AG04449 (cell line): ENCODE data around the gene TMEM72.
A peak's percentile ranks its signal among the peaks of the same experiment; 100 is the strongest.

Source experiments
- CTCF ChIA-PET: fragments of 350-600 bp; formaldehyde crosslinking; extraction: SDS; loops from one replicate; lab custom pipeline; 2021; ENCODE audit warnings: antibody characterized with exemption; lab: Yijun Ruan, JAX
- POLR2A ChIA-PET: fragments of 400-600, 350-600 bp; formaldehyde crosslinking; extraction: SDS; loops from one replicate; lab custom pipeline; 2020; ENCODE audit warnings: antibody characterized with exemption, inconsistent platforms; lab: Yijun Ruan, JAX
- DNase-seq: peaks from one replicate; pipeline ENCODE4 v3.0.0-alpha.2; 2010; ENCODE audit warnings: low read depth, low spot score
- H3K4me3 ChIP-seq: 2 replicates; pipeline ENCODE4 v1.5.1; 2011; ENCODE audit warnings: low read depth, mild to moderate bottlenecking, control low read depth, low read length
- TF ChIP-seq, protein P1 (sequence below): IDR thresholded peaks from one replicate; pipeline ENCODE4 v1.5.1; 2011; ENCODE audit warnings: mild to moderate bottlenecking, moderate library complexity, low read length, control low read depth, inconsistent platforms; ENCODE audit not compliant: insufficient read depth; ENCODE audit errors: missing control alignments

TMEM72 gene

DNA sequence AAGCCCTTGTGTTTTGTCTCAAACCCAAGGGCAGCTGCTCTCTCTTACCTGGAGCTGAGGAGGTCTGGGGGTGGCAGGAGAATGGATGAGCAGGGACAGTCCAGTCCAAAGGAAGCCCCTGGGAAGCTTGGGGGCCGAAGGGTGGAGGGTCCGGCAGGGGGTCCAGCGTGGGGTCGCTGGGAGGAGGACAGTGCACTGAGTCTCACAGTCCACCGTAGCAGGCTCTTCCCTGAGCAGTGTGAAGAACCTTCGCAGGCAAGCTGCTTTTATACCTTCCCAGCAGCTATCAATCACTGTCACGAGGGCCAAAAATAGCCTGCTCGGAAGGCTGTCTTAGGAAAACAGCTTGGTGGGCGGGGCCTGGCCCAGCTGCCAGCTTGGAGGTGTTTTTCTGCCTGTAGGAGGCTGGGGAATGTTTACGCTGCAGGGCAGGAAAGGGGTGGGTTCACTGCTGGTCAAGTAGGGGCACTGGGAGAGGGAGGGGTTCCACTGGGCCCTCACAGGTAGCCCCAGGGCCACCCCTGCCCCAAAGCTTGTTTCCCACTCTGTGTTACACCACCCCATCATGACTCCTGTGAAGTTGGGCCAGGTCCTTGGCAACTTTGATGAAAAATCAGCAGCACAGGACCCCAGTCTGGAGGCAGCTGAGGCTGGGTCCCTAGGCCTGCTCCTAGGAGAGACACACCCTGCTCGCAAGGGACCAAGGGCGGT lies 67.6 kb downstream of the TMEM72 start, which contains the start of gene DEPP1:
DEPP1 (minus strand) TSS at position 240 of the 711 bp plus-strand sequence. CDS start 779 bp downstream, outside the sequence.
- DNase-seq = peak; percentile 72
- TF ChIP-seq, protein P1, sequence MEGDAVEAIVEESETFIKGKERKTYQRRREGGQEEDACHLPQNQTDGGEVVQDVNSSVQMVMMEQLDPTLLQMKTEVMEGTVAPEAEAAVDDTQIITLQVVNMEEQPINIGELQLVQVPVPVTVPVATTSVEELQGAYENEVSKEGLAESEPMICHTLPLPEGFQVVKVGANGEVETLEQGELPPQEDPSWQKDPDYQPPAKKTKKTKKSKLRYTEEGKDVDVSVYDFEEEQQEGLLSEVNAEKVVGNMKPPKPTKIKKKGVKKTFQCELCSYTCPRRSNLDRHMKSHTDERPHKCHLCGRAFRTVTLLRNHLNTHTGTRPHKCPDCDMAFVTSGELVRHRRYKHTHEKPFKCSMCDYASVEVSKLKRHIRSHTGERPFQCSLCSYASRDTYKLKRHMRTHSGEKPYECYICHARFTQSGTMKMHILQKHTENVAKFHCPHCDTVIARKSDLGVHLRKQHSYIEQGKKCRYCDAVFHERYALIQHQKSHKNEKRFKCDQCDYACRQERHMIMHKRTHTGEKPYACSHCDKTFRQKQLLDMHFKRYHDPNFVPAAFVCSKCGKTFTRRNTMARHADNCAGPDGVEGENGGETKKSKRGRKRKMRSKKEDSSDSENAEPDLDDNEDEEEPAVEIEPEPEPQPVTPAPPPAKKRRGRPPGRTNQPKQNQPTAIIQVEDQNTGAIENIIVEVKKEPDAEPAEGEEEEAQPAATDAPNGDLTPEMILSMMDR = peak; percentile 34
- ChIA-PET POLR2A (interaction anchor here (0.6 to 1.9 kb wide), 17 partner anchors 10 to 652 kb away, joined by 3 to 15 read pairs (median 6); partner anchors contain the start of gene RASSF4), CTCF (interaction anchor here (0.8 to 4.4 kb wide), 8 partner anchors 9 to 116 kb away, joined by 3 to 51 read pairs (median 4); partner anchors contain the start of gene ZNF22)
- peak within 1 kb of the TSS; percentile 82 for H3K4me3 ChIP-seq

GRCh38 chr10:44979281-44980191 lies 68.4 kb downstream of the TMEM72 start:
- DNase-seq = no peak
- TF ChIP-seq, protein P1 = no peak
- POLR2A ChIA-PET = interaction anchor here (0.6 to 1.9 kb wide), 17 partner anchors 9 to 652 kb away, joined by 3 to 15 read pairs (median 6); partner anchors contain the start of gene RASSF4
- CTCF ChIA-PET = interaction anchor here (0.8 to 4.4 kb wide), 12 partner anchors 8 to 117 kb away, joined by 3 to 51 read pairs (median 5); partner anchors contain the start of gene ZNF22
- H3K4me3 ChIP-seq = no peak overlapping the region

GRCh38 chr10:44980309-44981171 lies 69.4 kb downstream of the TMEM72 start:
- no peak overlapping the region for H3K4me3 ChIP-seq
- TF ChIP-seq, protein P1 = no peak
- ChIA-PET POLR2A (interaction anchor here (0.7 to 2.3 kb wide), 3 partner anchors 8 to 34 kb away, joined by 3 to 9 read pairs (median 3); no protein-coding TSS in a partner anchor), CTCF (interaction anchor here (0.8 to 2.9 kb wide), 7 partner anchors 10 to 50 kb away, joined by 3 to 13 read pairs (median 4); no protein-coding TSS in a partner anchor)
- DNase-seq = no peak

DNA sequence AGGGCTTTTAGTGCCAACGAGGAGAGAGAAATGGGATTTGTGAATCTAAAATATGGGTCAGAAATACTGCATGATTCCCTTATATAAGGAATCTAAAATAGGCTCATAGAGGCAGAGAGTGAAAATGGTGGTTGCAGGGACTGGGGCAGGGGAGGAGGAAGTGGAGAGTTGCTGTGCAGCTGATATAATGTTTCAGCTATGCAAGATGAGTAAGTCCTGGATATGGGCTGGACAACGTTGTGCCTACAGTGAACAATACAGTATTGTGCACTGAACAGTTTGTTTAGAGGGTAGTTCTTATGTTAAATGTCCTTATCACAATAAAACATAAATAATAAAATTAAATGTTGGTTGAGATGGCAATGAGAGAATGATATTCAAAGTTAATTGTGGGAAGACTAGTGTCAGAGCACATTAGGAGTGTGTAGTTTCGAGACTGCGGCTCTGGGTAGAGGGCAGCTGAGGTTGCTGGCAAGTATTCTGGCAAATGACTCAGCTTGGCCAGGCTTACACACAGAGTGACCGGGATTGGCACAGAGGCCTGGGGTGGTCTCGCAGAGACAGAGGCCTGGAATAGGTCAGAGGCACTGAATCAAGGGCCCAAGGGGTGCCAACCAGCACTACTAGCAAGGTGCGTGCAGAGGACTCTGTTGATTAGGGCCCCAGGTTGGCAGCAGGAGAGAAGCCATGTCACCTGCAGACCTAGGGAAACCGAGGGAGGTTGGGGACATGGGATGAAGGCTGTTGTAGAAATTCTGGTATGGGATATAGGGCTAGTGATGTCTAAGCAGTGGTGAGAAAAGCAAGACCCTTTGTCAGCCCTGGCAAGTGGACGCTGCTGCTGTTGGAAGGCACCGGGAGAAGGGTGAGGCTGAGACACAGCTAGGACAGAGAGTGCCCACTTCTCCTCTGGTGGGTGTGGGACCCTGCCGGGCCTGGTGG lies 70.3 kb downstream of the TMEM72 start:
- DNase-seq = no peak
- CTCF ChIA-PET = interaction anchor here (1.2 to 2.9 kb wide), 5 partner anchors 10 to 49 kb away, joined by 3 to 13 read pairs (median 6); no protein-coding TSS in a partner anchor
- TF ChIP-seq, protein P1 = no peak
- H3K4me3 ChIP-seq = no peak overlapping the region
- POLR2A ChIA-PET = interaction anchor here (0.7 to 2.3 kb wide), 3 partner anchors 9 to 35 kb away, joined by 3 to 9 read pairs (median 3); no protein-coding TSS in a partner anchor

- DNase-seq = no peak
Observed at GRCh38 chr10:44982114-44982460, 71.0 kb downstream of the TMEM72 start.

More at GRCh38 chr10:44982114-44982460, 71.0 kb downstream of the TMEM72 start:
- ChIA-PET POLR2A (interaction anchor here (2.3 kb wide), 1 partner anchor 19 kb away, joined by 9 read pairs; no protein-coding TSS in a partner anchor), CTCF (interaction anchor here (1.4 to 2.9 kb wide), 3 partner anchors 9 to 50 kb away, joined by 5 to 13 read pairs (median 10); no protein-coding TSS in a partner anchor)
- TF ChIP-seq, protein P1 = no peak
- no peak overlapping the region for H3K4me3 ChIP-seq
